AG10803 (cell line): ENCODE data around the gene TMEM273.

Experiments used
- DNase-seq: peaks from one replicate; pipeline ENCODE4 v3.0.0; 2010; ENCODE audit warnings: low read depth
- H3K4me3 ChIP-seq: 2 replicates; pipeline ENCODE4 v1.5.1; 2011; ENCODE audit warnings: mild to moderate bottlenecking, low read length, control low read depth
- CTCF ChIP-seq: conservative IDR thresholded peaks from 2 replicates; pipeline ENCODE4 v1.5.1; 2011; ENCODE audit warnings: mild to moderate bottlenecking, low read length, control low read depth, inconsistent platforms

TMEM273 gene

GRCh38 chr10:49183596-49184542 lies 4.3 kb downstream of the TMEM273 start:
- no peak for DNase-seq
- H3K4me3 ChIP-seq, result no peak overlapping the region
- no peak for TF ChIP-seq CTCF

- TF ChIP-seq CTCF, result no peak
- H3K4me3 ChIP-seq, result no peak overlapping the region
- DNase-seq, result no peak
These were observed 5.4 kb downstream of the TMEM273 start for GRCh38 chr10:49182776-49183175.

GRCh38 chr10:49180444-49180860 lies 7.7 kb downstream of the TMEM273 start:
- no peak overlapping the region for H3K4me3 ChIP-seq
- DNase-seq, result no peak

GRCh38 chr10:49179699-49180443 lies 8.3 kb downstream of the TMEM273 start:
- no peak overlapping the region for H3K4me3 ChIP-seq
- DNase-seq, result no peak
- TF ChIP-seq CTCF, result no peak

More at GRCh38 chr10:49180444-49180860, 7.7 kb downstream of the TMEM273 start:
- no peak for TF ChIP-seq CTCF

GRCh38 chr10:49178489-49179471 lies 9.4 kb downstream of the TMEM273 start:
- no peak for TF ChIP-seq CTCF
- no peak overlapping the region for H3K4me3 ChIP-seq
- no peak for DNase-seq

- DNase-seq, result peak; percentile 86
- no peak for TF ChIP-seq CTCF
- H3K4me3 ChIP-seq, result no peak overlapping the region
These were observed 10.5 kb downstream of the TMEM273 start for GRCh38 chr10:49177391-49178355.
